Measurements from ENCODE around the gene BTLA. TPM values are rescaled to one million over a fixed set of nuclear protein-coding genes. Genes with fewer than 3 reads are reported as not detected.

The BTLA gene
- total and polyA plus RNA-seq, 10 of the 15 experiments (the other 5 are each of a cell fraction or from before 2014, with no cell fraction given), result 55.4 to 134 (median 84.2) TPM

DNA sequence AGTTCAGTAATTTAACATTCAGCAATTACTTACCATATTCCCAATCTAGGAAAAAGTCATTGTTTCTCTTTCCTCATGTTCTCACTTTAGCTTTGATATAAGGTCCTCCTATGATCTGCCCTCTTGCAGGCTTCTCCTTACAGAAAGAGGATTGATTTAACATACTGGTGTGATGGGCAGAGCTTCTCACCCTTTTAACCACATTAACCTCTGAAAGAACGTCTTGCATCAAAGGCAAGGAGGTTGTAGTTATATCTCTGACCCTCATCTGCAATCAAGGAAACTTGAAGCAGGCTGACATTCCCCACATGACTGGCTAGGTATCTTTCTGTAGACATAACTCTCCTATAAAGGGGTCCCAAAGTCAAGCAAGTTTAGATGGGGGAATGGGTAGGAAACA lies 39.5 kb downstream of the BTLA start:
- FAIRE-seq, result peak; percentile 83
- ATAC-seq, result peak; percentile 67
- Histone ChIP-seq H3K79me2 (ENCODE audit: control insufficient read depth, insufficient read depth, low read length) (peaks cover 21% of the 10 kb centered on the region), H3K4me2 (ENCODE audit: control insufficient read depth, insufficient read depth) (peak overlapping the region; percentile 55), H3K27ac (ENCODE audit: control insufficient read depth, insufficient read depth) (peak overlapping the region; percentile 91), H3K4me1 (ENCODE audit: control insufficient read depth, insufficient read depth, low read length) (peaks cover 47% of the 10 kb centered on the region), H3K27me3 (replicated peaks in 1 of 2; ENCODE audit: control insufficient read depth in 2 of 2, insufficient read depth in 2 of 2, low read length in 1 of 2) (no peaks in the 10 kb centered on the region), H3K9ac (ENCODE audit: control insufficient read depth, insufficient read depth, low read length) (peak overlapping the region; percentile 41), H2AFZ (ENCODE audit: control insufficient read depth, low read depth, low read length) (no peak overlapping the region), H3K4me3 (peak overlapping the region; percentile 45; the same call in 1 of the 2 replicates), H3K9me3 (replicated peaks; ENCODE audit: control insufficient read depth, insufficient read depth, low read length) (peaks cover 26% of the 10 kb centered on the region), H4K20me1 (ENCODE audit: control insufficient read depth, insufficient read depth) (no peaks in the 10 kb centered on the region), H3K36me3 (ENCODE audit: control insufficient read depth in 2 of 2, insufficient read depth in 2 of 2, low read length in 1 of 2) (peaks cover 0 to 6% of the 10 kb centered on the region in 2 experiments; a peak in 1 of 4 replicates)
- SMC1A ChIA-PET (ENCODE audit: uncharacterized antibody, unreplicated experiment), result interaction anchor here (0.7 to 3.6 kb wide), 22 partner anchors 14 to 348 kb away, joined by 3 to 57 read pairs (median 4); partner anchors contain the start of genes BTLA, CD200, GCSAM and SLC9C1
- CTCF ChIA-PET, result interaction anchor here (0.9 to 2.0 kb wide), 8 partner anchors 38 to 348 kb away, joined by 3 to 8 read pairs (median 4); partner anchors contain the start of gene CD200
- POLR2A ChIA-PET, result interaction anchor here (0.5 to 3.5 kb wide), 13 partner anchors 31 to 345 kb away, joined by 3 to 23 read pairs (median 3); partner anchors contain the start of gene BTLA
- intact Hi-C loops (cut with micrococcal nuclease; ENCODE audit: unreplicated experiment) (loop anchor here (1.0 to 2.0 kb wide), 6 partner anchors 31 to 347 kb away; partner anchors contain the start of genes CD200 and GCSAM), in situ Hi-C loops (cut with MboI) (loop anchor here (5.0 kb wide), 1 partner anchor 347 kb away; no protein-coding TSS in a partner anchor)
- RAD21 ChIA-PET (ENCODE audit: unreplicated experiment), result interaction anchor here (0.6 to 15.4 kb wide), 12 partner anchors 14 to 342 kb away, joined by 3 to 262 read pairs (median 4); partner anchors contain the start of genes BTLA, CD200, GCSAM and SLC9C1
- 0% methylated on average over 1 of the region's 1 CpG for whole genome bisulfite sequencing (ENCODE audit: insufficient coverage, insufficient replicate concordance, low lambda C conversion rate, missing lambda C conversion rate)
- peak; percentile 81 for DNase-seq (ENCODE audit: low read depth, low spot score)
- BruUV-seq (replicated peaks), result no TSS peak
- TF ChIP-seq EP300 (IDR thresholded peaks at IDR 0.05; ENCODE audit: borderline replicate concordance in 1 of 2, control insufficient read depth in 1 of 2, low read depth in 2 of 2, low read length in 2 of 2), result peak in 1 of 2 experiments; percentile 24; a peak in 1 of 4 replicates
- 0 out of 2 replicates have a peak, but pooled peaks have one; percentile 6 for TF ChIP-seq NBN (IDR thresholded peaks at IDR 0.05)
- TF ChIP-seq RFX5 (IDR thresholded peaks at IDR 0.05; ENCODE audit: low read depth, low read length), result no peak
- TF ChIP-seq TCF7 (IDR thresholded peaks at IDR 0.05; ENCODE audit: borderline replicate concordance), result 0 out of 2 replicates have a peak, but pooled peaks have one; percentile 36
- peak; percentile 85 for TF ChIP-seq MLLT1 (IDR thresholded peaks at IDR 0.05)
- TF ChIP-seq, protein P1, sequence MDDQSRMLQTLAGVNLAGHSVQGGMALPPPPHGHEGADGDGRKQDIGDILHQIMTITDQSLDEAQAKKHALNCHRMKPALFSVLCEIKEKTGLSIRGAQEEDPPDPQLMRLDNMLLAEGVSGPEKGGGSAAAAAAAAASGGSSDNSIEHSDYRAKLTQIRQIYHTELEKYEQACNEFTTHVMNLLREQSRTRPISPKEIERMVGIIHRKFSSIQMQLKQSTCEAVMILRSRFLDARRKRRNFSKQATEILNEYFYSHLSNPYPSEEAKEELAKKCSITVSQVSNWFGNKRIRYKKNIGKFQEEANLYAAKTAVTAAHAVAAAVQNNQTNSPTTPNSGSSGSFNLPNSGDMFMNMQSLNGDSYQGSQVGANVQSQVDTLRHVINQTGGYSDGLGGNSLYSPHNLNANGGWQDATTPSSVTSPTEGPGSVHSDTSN (IDR thresholded peaks at IDR 0.05; ENCODE audit: insufficient replicate concordance, low read depth, low read length), result peak; percentile 58
- TF ChIP-seq POU2F2 (IDR thresholded peaks at IDR 0.05; ENCODE audit: borderline replicate concordance, low read depth, low read length), result peak; percentile 45; the same call in 1 of the 3 replicates
- TF ChIP-seq, protein P2, sequence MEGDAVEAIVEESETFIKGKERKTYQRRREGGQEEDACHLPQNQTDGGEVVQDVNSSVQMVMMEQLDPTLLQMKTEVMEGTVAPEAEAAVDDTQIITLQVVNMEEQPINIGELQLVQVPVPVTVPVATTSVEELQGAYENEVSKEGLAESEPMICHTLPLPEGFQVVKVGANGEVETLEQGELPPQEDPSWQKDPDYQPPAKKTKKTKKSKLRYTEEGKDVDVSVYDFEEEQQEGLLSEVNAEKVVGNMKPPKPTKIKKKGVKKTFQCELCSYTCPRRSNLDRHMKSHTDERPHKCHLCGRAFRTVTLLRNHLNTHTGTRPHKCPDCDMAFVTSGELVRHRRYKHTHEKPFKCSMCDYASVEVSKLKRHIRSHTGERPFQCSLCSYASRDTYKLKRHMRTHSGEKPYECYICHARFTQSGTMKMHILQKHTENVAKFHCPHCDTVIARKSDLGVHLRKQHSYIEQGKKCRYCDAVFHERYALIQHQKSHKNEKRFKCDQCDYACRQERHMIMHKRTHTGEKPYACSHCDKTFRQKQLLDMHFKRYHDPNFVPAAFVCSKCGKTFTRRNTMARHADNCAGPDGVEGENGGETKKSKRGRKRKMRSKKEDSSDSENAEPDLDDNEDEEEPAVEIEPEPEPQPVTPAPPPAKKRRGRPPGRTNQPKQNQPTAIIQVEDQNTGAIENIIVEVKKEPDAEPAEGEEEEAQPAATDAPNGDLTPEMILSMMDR (IDR thresholded peaks at IDR 0.05 in 2 of 3, conservative IDR thresholded peaks at IDR 0.05 in 1 of 3; ENCODE audit: control insufficient read depth in 2 of 3, extremely low read depth in 1 of 3, insufficient read depth in 1 of 3, low read depth in 3 of 3, low read length in 3 of 3), result no peak
- TF ChIP-seq PAX5 (IDR thresholded peaks at IDR 0.05; ENCODE audit: borderline replicate concordance, low read depth, low read length), result 0 out of 2 replicates have a peak, but pooled peaks have one; percentile 75
- 0 out of 2 replicates have a peak, but pooled peaks have one; percentile 38 for TF ChIP-seq RAD51 (IDR thresholded peaks at IDR 0.05)
- TF ChIP-seq SMAD5 (IDR thresholded peaks at IDR 0.05; ENCODE audit: low read depth), result peak; percentile 49
- peak; percentile 75 for TF ChIP-seq SMAD1 (IDR thresholded peaks at IDR 0.05; ENCODE audit: low read depth, partially characterized antibody)
- 0 out of 2 replicates have a peak, but pooled peaks have one; percentile 8 for TF ChIP-seq ZBTB4 (CRISPR knock-in tag; IDR thresholded peaks at IDR 0.05)
